OCI-LY1 (cell line): ENCODE results near the gene CDH20.

ENCODE experiments used
- EZH2 ChIP-seq: fragments of 200-600 bp; sonication (generic), shearing (Covaris generic); IDR thresholded peaks from 2 replicates; pipeline ENCODE4 v1.8.0; 2017; ENCODE audit warnings: borderline replicate concordance, mixed run types, mild to moderate bottlenecking, antibody characterized with exemption, low read length, moderate library complexity, mixed read lengths
- TF ChIP-seq, protein P1 (sequence below): fragments of 200-600 bp; sonication (generic), shearing (Covaris generic); IDR thresholded peaks from 2 replicates; pipeline ENCODE4 v1.5.1; 2017; ENCODE audit warnings: mild to moderate bottlenecking, antibody characterized with exemption, low read length, moderate library complexity, mixed read lengths

DNA sequence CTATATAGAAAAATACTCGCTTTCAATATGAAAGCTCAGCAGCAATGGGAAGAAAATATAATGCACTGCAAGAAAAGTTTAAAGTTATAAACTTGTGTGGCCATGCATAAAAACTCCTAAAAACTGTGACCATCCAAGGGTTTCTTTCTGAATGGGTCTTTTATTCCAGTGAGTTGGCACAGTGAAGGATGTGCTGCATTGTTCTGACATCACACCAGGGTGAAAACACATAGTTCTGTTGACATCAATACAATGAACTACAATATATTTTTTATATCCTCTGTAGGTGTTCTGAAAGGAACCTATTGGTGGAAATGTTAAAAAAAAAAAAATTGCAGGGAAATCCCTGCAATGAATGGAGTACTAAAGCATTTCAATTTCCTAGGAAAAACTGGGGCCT is 80.2 kb downstream of the CDH20 start:
- TF ChIP-seq, protein P1, sequence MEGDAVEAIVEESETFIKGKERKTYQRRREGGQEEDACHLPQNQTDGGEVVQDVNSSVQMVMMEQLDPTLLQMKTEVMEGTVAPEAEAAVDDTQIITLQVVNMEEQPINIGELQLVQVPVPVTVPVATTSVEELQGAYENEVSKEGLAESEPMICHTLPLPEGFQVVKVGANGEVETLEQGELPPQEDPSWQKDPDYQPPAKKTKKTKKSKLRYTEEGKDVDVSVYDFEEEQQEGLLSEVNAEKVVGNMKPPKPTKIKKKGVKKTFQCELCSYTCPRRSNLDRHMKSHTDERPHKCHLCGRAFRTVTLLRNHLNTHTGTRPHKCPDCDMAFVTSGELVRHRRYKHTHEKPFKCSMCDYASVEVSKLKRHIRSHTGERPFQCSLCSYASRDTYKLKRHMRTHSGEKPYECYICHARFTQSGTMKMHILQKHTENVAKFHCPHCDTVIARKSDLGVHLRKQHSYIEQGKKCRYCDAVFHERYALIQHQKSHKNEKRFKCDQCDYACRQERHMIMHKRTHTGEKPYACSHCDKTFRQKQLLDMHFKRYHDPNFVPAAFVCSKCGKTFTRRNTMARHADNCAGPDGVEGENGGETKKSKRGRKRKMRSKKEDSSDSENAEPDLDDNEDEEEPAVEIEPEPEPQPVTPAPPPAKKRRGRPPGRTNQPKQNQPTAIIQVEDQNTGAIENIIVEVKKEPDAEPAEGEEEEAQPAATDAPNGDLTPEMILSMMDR, result no peak
- TF ChIP-seq EZH2, result no peak
